Adrenal gland (tissue), 12 donors: ENCODE results near the gene HOMER2. TPM values are rescaled to one million over a fixed set of nuclear protein-coding genes. Genes with fewer than 3 reads are reported as not detected.
A peak's percentile ranks its signal among the peaks of the same experiment; 100 is the strongest.

Source experiments
- DNase-seq, 7 donors: peaks; one replicate each; pipeline ENCODE4 v3.0.0-alpha.2; 2019 to 2020
- H3K27ac ChIP-seq, 5 donors: fragments of 200-600 bp; sonication (generic) in 4 of 5; 1 replicate in 3 of 5; 2 replicates in 2 of 5; pipeline versions ENCODE4 v1.5.1 to v1.8.0; 2016 to 2020; ENCODE audit warnings: mild to moderate bottlenecking in 1 of 5
- H3K27me3 ChIP-seq: fragments of 200-600 bp; 2 replicates; pipeline ENCODE4 v1.8.0; 2021
- H3K36me3 ChIP-seq, 2 donors: fragments of 200-600 bp; replicated peaks in 1 of 2; 1 replicate in 1 of 2; 2 replicates in 1 of 2; pipeline versions ENCODE4 v1.5.1 to v1.8.0; 2018 to 2022
- H3K4me1 ChIP-seq, 2 donors: fragments of 200-600 bp; replicated peaks in 1 of 2; 1 replicate in 1 of 2; 2 replicates in 1 of 2; pipeline versions ENCODE4 v1.5.1 to v1.8.0; 2018 to 2021
- H3K4me3 ChIP-seq, 4 donors: fragments of 200-600 bp; sonication (generic) in 3 of 4; one replicate each; pipeline ENCODE4 v1.5.1; 2016 to 2018
- H3K9me3 ChIP-seq, 3 donors: fragments of 200-600 bp; sonication (generic) in 1 of 3; replicated peaks in 1 of 3; 1 replicate in 2 of 3; 2 replicates in 1 of 3; pipeline versions ENCODE4 v1.5.1 to v1.8.0; 2016 to 2021
- CTCF ChIP-seq, 6 experiments: fragments of 450-650 bp in 4 of 6; fragments of 200-600 bp in 2 of 6; sonication (generic) in 1 of 6; IDR thresholded peaks; 1 replicate in 5 of 6; 2 replicates in 1 of 6; pipeline versions ENCODE4 v1.5.1 to v1.8.0; 2016 to 2021; ENCODE audit warnings: antibody characterized with exemption in 6 of 6, mild to moderate bottlenecking in 2 of 6, moderate library complexity in 1 of 6
- POLR2A ChIP-seq, 2 donors: fragments of 450-650 bp; IDR thresholded peaks; one replicate each; pipeline ENCODE4 v1.6.1; 2017; ENCODE audit warnings: antibody characterized with exemption in 2 of 2, mild to moderate bottlenecking in 2 of 2, moderate library complexity in 1 of 2
- WGBS, 4 donors: extraction: QIAGEN DNeasy Blood & Tissue Kit in 2 of 4; methylation state at CpG; one replicate each; pipeline versions ENCODE4 v1.1.5 to v1.1.7; 2013 to 2017; 5-methylcytosine and 5-hydroxymethylcytosine counted together
- intact Hi-C, 2 donors: fragments of 100-400 bp; cut with DNase I; formaldehyde crosslinking; loops; one replicate each; pipeline versions ENCODE4 v1.14.1 to v1.15.0; 2022 to 2023
- polyA plus RNA-seq, 3 donors: library from polyadenylated mRNA; stranded (reverse); fragments of 200-250 nt in 2 of 3; fragments of 350-450 nt in 1 of 3; fragmentation: Illumina TruSeq in 1 of 3; extraction: RNeasy Lipid Tissue Mini Kit (QIAGEN cat#74804) in 1 of 3; gene quantifications; one replicate each; pipeline ENCODE4 v1.2.3, GENCODE V29; 2013 to 2014
- total RNA-seq, 9 donors: library from RNA; depleted of rRNA in 4 of 9; stranded (reverse); fragments of >200 nt in 4 of 9; fragments of 120-200 nt in 1 of 9; fragmentation: NEBNext Ultra II Directional in 1 of 9; extraction: Animal tissue kit (Norgen Biotek cat#: 25700) in 1 of 9; gene quantifications; one replicate each; pipeline versions ENCODE4 v1.1.0 to v1.2.4, GENCODE V29; 2013 to 2023
- donor health status: healthy with polysubstance abuse.
- donor health status: Bipolar disorder and iron deficiency.
- donor health status: DM: yes; HTN: yes; CAD: no.
- donor health status: DM: no; HTN: no; CAD: no.
- donor health status: DM: no; HTN: no; CAD: no.
- donor health status: DM: yes; HTN: yes; CAD: no.

The HOMER2 gene
- total and polyA plus RNA-seq, 12 donors: 6.5 to 43.1 (median 23.4) TPM

DNA sequence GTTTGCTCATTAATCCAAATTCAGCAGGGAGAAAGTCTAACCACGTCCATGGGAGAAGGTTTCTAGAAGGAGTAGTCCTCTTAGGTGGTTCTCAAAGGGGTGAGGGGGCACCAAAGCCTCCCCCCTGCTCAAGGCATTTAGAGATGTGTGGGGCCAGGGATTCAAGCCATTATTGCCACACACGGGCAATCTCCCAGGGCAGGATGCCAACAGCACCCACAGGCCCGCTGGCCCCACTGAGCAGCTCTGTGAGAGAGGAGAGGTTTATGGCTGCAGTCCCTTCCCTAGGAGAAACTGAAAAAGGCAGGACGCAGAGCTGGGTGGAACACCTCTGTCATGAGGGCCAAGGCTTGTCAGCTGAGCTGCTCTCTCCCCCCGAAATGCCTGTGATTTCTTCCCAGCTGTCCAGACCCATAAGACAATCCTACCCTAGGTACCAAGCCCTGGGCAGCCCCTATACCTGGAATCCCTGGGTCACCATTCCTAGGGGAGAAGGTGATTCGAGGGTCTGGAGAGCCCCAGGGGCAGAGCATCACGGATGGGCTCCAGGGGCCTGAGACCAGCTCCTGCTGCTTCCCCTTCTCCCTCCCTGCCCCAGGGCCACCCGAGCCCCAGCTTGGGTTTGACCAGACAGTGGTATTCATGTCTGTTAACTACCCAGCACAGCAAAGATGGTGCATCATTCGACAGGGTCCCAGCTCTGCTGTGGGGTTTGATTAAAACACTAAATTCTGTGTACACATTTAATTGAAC lies 104.1 kb downstream of the HOMER2 start:
- H3K36me3 ChIP-seq: no peaks in the 10 kb centered on the region
- H3K4me3 ChIP-seq: no peak overlapping the region
- H3K27ac ChIP-seq: no peak overlapping the region
- intact Hi-C loops: loop anchor here in 1 of 2 donors (5.0 kb wide), 1 partner anchor 154 kb away; no protein-coding TSS in a partner anchor
- DNase-seq: peak in 1 of 7 donors; percentile 19
- no peaks in the 10 kb centered on the region for H3K27me3 ChIP-seq
- H3K4me1 ChIP-seq: peaks cover 2 to 20% of the 10 kb centered on the region in 2 donors
- WGBS, 4 donors: 75 to 94% (median 83%) methylated on average over 6 to 9 of the region's 9 CpGs
- no peaks in the 10 kb centered on the region for H3K9me3 ChIP-seq
- TF ChIP-seq CTCF (IDR thresholded peaks at IDR 0.05) (no peak), POLR2A (IDR thresholded peaks at IDR 0.05) (no peak)

GRCh38 chr15:82847703-82848102 lies 104.8 kb downstream of the HOMER2 start:
- 71 to 82% (median 77%) methylated on average over 4 to 8 of the region's 8 CpGs for WGBS, 4 donors
- no peak for DNase-seq
- Histone ChIP-seq H3K4me3 (no peak overlapping the region), H3K36me3 (no peaks in the 10 kb centered on the region), H3K27me3 (no peaks in the 10 kb centered on the region), H3K27ac (no peak overlapping the region), H3K9me3 (no peaks in the 10 kb centered on the region), H3K4me1 (peaks cover 2 to 20% of the 10 kb centered on the region in 2 donors)
- intact Hi-C loops: loop anchor here in 1 of 2 donors (5.0 kb wide), 1 partner anchor 155 kb away; no protein-coding TSS in a partner anchor
- TF ChIP-seq POLR2A (IDR thresholded peaks at IDR 0.05) (no peak), CTCF (IDR thresholded peaks at IDR 0.05) (no peak)

GRCh38 chr15:82846621-82847020 lies 105.9 kb downstream of the HOMER2 start:
- TF ChIP-seq CTCF (IDR thresholded peaks at IDR 0.05): no peak
- TF ChIP-seq POLR2A (IDR thresholded peaks at IDR 0.05): no peak
- Histone ChIP-seq H3K27ac (no peak overlapping the region), H3K9me3 (no peaks in the 10 kb centered on the region), H3K36me3 (no peaks in the 10 kb centered on the region), H3K27me3 (no peaks in the 10 kb centered on the region), H3K4me3 (no peak overlapping the region), H3K4me1 (peaks cover 2 to 20% of the 10 kb centered on the region in 2 donors)
- peak in 1 of 7 donors; percentile 8 for DNase-seq
- intact Hi-C loops: loop anchor here in 1 of 2 donors (5.0 kb wide), 1 partner anchor 156 kb away; no protein-coding TSS in a partner anchor
- 81 to 93% (median 87%) methylated on average over 4 of the region's 4 CpGs for WGBS, 4 donors

GRCh38 chr15:82845686-82846085 lies 106.8 kb downstream of the HOMER2 start:
- intact Hi-C loops: loop anchor here in 1 of 2 donors (5.0 kb wide), 1 partner anchor 157 kb away; no protein-coding TSS in a partner anchor
- 73 to 86% (median 82%) methylated on average over 7 of the region's 7 CpGs for WGBS, 4 donors

More at GRCh38 chr15:82845686-82846085, 106.8 kb downstream of the HOMER2 start:
- no peak for TF ChIP-seq CTCF (IDR thresholded peaks at IDR 0.05)
- TF ChIP-seq POLR2A (IDR thresholded peaks at IDR 0.05): no peak
- peaks cover 2 to 16% of the 10 kb centered on the region in 2 donors for H3K4me1 ChIP-seq
- H3K36me3 ChIP-seq: no peaks in the 10 kb centered on the region
- no peaks in the 10 kb centered on the region for H3K27me3 ChIP-seq
- peak in 1 of 7 donors; percentile 16 for DNase-seq
- no peaks in the 10 kb centered on the region for H3K9me3 ChIP-seq
- no peak overlapping the region for H3K27ac ChIP-seq
- no peak overlapping the region for H3K4me3 ChIP-seq
